Neural progenitor cell (in vitro differentiated cells): ENCODE results near the gene TUBA3C. TPM values are rescaled to one million over a fixed set of nuclear protein-coding genes. Genes with fewer than 3 reads are reported as not detected.
"Not testable (repeated sequence)": the region's sequence is repeated elsewhere in the genome, so short reads cannot be mapped to it uniquely, and the experiment has no call there.

Source experiments
- DNase-seq: peaks from one replicate; pipeline ENCODE4 v3.0.0-alpha.2; 2016; ENCODE audit warnings: low spot score
- H2AFZ ChIP-seq: fragments of 200-600 bp; sonication (generic); replicated peaks from 2 replicates; pipeline ENCODE4 v1.6.1; 2016; ENCODE audit warnings: antibody characterized with exemption
- H3F3A ChIP-seq: fragments of 200-600 bp; sonication (generic); 2 replicates; pipeline ENCODE4 v1.6.1; 2016; ENCODE audit warnings: antibody characterized with exemption, low read depth
- H3K27ac ChIP-seq: fragments of 200-600 bp; sonication (generic); 2 replicates; pipeline ENCODE4 v1.5.1; 2016; ENCODE audit warnings: mild to moderate bottlenecking
- H3K27me3 ChIP-seq: fragments of 200-600 bp; sonication (generic); 2 replicates; pipeline ENCODE4 v1.6.1; 2016; ENCODE audit warnings: mild to moderate bottlenecking, moderate library complexity
- H3K36me3 ChIP-seq: fragments of 200-600 bp; sonication (generic); 2 replicates; pipeline ENCODE4 v1.5.1; 2016
- H3K4me1 ChIP-seq: fragments of 200-600 bp; sonication (generic); 2 replicates; pipeline ENCODE4 v1.6.1; 2016; ENCODE audit warnings: mixed run types
- H3K4me2 ChIP-seq: fragments of 200-600 bp; sonication (generic); 2 replicates; pipeline ENCODE4 v1.6.1; 2016
- H3K4me3 ChIP-seq: fragments of 200-600 bp; sonication (generic); 2 replicates; pipeline ENCODE4 v1.5.1; 2016
- H3K79me2 ChIP-seq: fragments of 200-600 bp; sonication (generic); 2 replicates; pipeline ENCODE4 v1.6.1; 2016; ENCODE audit warnings: low read depth
- H3K9ac ChIP-seq: fragments of 200-600 bp; sonication (generic); 2 replicates; pipeline ENCODE4 v1.6.1; 2016
- H3K9me3 ChIP-seq: fragments of 200-600 bp; sonication (generic); 2 replicates; pipeline ENCODE4 v1.5.1; 2016; ENCODE audit warnings: low read depth
- H4K20me1 ChIP-seq: fragments of 200-600 bp; sonication (generic); 2 replicates; pipeline ENCODE4 v1.6.1; 2016; ENCODE audit warnings: low read depth
- H3K27ac Mint-ChIP-seq: 3 replicates; pipeline ENCODE4 v1.8.0; 2021; ENCODE audit warnings: mixed read lengths
- H3K27me3 Mint-ChIP-seq: 2 replicates; pipeline ENCODE4 v1.8.0; 2022; ENCODE audit warnings: low read depth, mild to moderate bottlenecking, inconsistent platforms, moderate library complexity, mixed read lengths; ENCODE audit not compliant: insufficient read depth
- H3K36me3 Mint-ChIP-seq: 3 replicates; pipeline ENCODE4 v1.8.0; 2021; ENCODE audit warnings: mixed read lengths
- H3K4me1 Mint-ChIP-seq: 3 replicates; pipeline ENCODE4 v1.8.0; 2021; ENCODE audit warnings: mixed read lengths
- H3K4me3 Mint-ChIP-seq: 3 replicates; pipeline ENCODE4 v1.8.0; 2021; ENCODE audit warnings: mild to moderate bottlenecking, moderate library complexity, mixed read lengths
- H3K9me3 Mint-ChIP-seq: 3 replicates; pipeline ENCODE4 v1.8.0; 2020; ENCODE audit warnings: mixed read lengths
- EZH2 ChIP-seq: fragments of 200-600 bp; sonication (generic); IDR thresholded peaks from 2 replicates; pipeline ENCODE4 v1.6.1; 2017; ENCODE audit warnings: antibody characterized with exemption, mild to moderate bottlenecking, moderate library complexity
- EZH2phosphoT487 ChIP-seq: fragments of 200-600 bp; sonication (generic); IDR thresholded peaks from 2 replicates; pipeline ENCODE4 v1.6.1; 2017; ENCODE audit warnings: antibody characterized with exemption
- total RNA-seq: library from RNA; depleted of rRNA; stranded (reverse); fragments of >200 nt; gene quantifications from 2 replicates; pipeline ENCODE4 v1.2.3, GENCODE V29; 2015; ENCODE audit warnings: low replicate concordance
- TF ChIP-seq, protein P1 (sequence below): fragments of 200-600 bp; sonication (generic); IDR thresholded peaks from 2 replicates; pipeline ENCODE4 v1.5.1; 2017; ENCODE audit warnings: antibody characterized with exemption, mild to moderate bottlenecking

The TUBA3C gene
- total RNA-seq, 1 donor from 2014 or later = not detected

DNA sequence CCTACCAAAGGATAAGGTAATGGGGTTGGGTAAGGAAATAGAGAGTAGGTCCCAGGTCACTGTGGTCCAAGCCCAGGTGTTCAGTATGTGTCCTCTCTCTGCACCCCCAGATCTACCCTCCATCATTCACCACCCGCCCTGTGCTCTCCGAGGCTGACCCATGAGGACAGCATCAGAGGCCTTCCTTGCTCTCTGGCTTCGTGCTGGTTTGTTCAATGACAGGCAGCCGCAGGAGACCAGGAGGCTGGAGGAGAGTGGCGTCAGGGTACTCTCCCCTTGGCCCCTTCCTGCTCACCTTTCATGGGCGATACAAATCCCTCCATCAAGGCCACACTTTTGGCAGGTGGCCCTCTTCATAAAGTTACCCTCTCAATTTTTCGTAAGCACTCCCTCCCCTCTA is 1.7 kb downstream of the TUBA3C start:
- Mint-ChIP-seq H3K27me3 (peaks cover 11% of the 10 kb centered on the region), H3K9me3 (peaks cover 68% of the 10 kb centered on the region), H3K4me3 (no peak overlapping the region), H3K4me1 (no peaks in the 10 kb centered on the region), H3K27ac (no peak overlapping the region), H3K36me3 (no peaks in the 10 kb centered on the region)
- no peak overlapping the region for H3K4me3 ChIP-seq
- H3K36me3 ChIP-seq = no peaks in the 10 kb centered on the region
- H4K20me1 ChIP-seq = no peaks in the 10 kb centered on the region
- peaks cover 8% of the 10 kb centered on the region for H3K9me3 ChIP-seq
- H3K9ac ChIP-seq = no peak overlapping the region
- no peaks in the 10 kb centered on the region for H3K27me3 ChIP-seq
- H3K4me2 ChIP-seq = no peak overlapping the region
- no peak for DNase-seq
- TF ChIP-seq, protein P1, sequence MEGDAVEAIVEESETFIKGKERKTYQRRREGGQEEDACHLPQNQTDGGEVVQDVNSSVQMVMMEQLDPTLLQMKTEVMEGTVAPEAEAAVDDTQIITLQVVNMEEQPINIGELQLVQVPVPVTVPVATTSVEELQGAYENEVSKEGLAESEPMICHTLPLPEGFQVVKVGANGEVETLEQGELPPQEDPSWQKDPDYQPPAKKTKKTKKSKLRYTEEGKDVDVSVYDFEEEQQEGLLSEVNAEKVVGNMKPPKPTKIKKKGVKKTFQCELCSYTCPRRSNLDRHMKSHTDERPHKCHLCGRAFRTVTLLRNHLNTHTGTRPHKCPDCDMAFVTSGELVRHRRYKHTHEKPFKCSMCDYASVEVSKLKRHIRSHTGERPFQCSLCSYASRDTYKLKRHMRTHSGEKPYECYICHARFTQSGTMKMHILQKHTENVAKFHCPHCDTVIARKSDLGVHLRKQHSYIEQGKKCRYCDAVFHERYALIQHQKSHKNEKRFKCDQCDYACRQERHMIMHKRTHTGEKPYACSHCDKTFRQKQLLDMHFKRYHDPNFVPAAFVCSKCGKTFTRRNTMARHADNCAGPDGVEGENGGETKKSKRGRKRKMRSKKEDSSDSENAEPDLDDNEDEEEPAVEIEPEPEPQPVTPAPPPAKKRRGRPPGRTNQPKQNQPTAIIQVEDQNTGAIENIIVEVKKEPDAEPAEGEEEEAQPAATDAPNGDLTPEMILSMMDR = no peak
- no peak for TF ChIP-seq EZH2
- TF ChIP-seq EZH2phosphoT487 = no peak
- no peaks in the 10 kb centered on the region for H3K79me2 ChIP-seq
- no peaks in the 10 kb centered on the region for H3F3A ChIP-seq
- no peaks in the 10 kb centered on the region for H3K4me1 ChIP-seq
- H3K27ac ChIP-seq = no peak overlapping the region
- H2AFZ ChIP-seq = no peak overlapping the region

DNA sequence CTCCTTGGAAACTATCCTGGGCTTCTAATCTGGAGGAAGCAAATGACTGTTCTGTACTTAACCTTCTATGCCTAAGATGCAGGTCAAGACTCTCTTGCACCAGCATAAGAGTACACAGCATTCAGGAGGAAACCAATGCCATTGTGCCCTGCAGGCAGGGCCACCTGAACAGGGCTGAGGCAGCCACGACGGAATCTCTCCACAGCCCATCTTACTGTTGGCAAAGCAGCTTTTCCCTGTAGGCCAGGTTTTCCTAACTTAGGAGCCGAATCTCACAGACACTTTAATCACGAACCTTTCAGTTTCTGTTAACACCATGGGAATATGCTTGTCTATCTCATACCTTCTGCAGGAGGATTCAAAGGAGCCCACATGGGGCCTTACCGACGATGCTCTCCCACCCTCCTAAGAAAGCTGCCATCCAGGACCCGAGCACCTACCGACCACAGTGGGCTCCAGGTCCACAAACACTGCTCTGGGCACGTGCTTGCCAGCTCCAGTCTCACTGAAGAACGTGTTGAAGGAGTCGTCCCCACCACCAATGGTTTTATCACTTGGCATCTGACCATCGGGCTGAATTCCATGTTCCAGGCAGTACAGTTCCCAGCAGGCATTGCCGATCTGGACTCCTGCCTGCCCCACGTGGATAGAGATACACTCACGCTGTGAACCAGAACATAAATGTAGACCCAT is 2.6 kb downstream of the TUBA3C start:
- H3K27me3 ChIP-seq = no peaks in the 10 kb centered on the region
- peaks cover 4% of the 10 kb centered on the region for H3K9me3 ChIP-seq
- peaks cover 11% of the 10 kb centered on the region for H3K27me3 Mint-ChIP-seq
- DNase-seq = no peak
- no peaks in the 10 kb centered on the region for H3K36me3 Mint-ChIP-seq
- no peak overlapping the region for H3K27ac Mint-ChIP-seq
- TF ChIP-seq EZH2 (no peak), EZH2phosphoT487 (no peak)
- TF ChIP-seq, protein P1 = no peak
- no peak overlapping the region for H3K9ac ChIP-seq
- H3K4me1 ChIP-seq = no peaks in the 10 kb centered on the region
- H3K4me3 ChIP-seq = no peak overlapping the region
- no peak overlapping the region for H2AFZ ChIP-seq
- H3K79me2 ChIP-seq = no peaks in the 10 kb centered on the region
- H3K9me3 Mint-ChIP-seq = peaks cover 65% of the 10 kb centered on the region
- H3F3A ChIP-seq = no peaks in the 10 kb centered on the region
- no peaks in the 10 kb centered on the region for H3K36me3 ChIP-seq
- no peaks in the 10 kb centered on the region for H4K20me1 ChIP-seq
- H3K4me2 ChIP-seq = no peak overlapping the region
- no peaks in the 10 kb centered on the region for H3K4me1 Mint-ChIP-seq
- no peak overlapping the region for H3K27ac ChIP-seq
- no peak overlapping the region for H3K4me3 Mint-ChIP-seq

DNA sequence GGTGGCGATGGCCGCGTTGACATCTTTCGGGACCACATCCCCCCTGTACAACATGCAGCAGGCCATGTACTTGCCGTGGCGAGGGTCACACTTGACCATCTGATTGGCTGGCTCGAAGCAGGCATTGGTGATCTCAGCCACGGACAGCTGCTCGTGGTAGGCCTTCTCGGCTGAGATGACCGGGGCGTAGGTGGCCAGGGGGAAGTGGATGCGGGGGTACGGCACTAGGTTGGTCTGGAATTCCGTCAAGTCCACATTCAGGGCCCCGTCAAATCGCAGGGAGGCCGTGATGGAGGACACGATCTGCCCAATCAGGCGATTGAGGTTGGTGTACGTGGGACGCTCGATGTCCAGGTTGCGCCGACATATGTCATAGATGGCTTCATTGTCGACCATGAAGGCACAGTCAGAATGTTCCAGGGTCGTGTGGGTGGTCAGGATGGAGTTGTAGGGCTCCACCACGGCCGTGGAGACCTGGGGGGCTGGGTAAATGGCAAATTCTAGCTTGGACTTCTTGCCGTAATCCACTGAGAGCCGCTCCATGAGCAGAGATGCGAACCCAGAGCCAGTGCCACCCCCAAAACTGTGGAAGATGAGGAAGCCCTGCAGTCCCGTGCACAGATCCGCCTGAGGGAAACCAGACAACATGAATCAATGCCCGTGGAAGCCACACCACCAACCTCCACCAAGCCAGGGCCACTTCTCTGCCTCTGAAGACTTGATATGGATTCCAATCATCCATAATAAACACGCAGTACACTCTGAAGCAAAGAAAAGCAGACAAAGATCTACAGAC is 4.4 kb downstream of the TUBA3C start:
- not testable (repeated sequence) for DNase-seq, H3K9ac ChIP-seq, H3K4me3 ChIP-seq, H3K36me3 Mint-ChIP-seq, H3K4me1 ChIP-seq, H4K20me1 ChIP-seq, H3K4me1 Mint-ChIP-seq, H3K27ac ChIP-seq, H3K27me3 Mint-ChIP-seq, H3K36me3 ChIP-seq, H3K9me3 ChIP-seq, H3K27me3 ChIP-seq, H2AFZ ChIP-seq, H3K4me2 ChIP-seq, H3K27ac Mint-ChIP-seq, H3K79me2 ChIP-seq, H3F3A ChIP-seq
- H3K4me3 Mint-ChIP-seq = peak overlapping the region; percentile 50
- H3K9me3 Mint-ChIP-seq = peaks cover 67% of the 10 kb centered on the region

DNA sequence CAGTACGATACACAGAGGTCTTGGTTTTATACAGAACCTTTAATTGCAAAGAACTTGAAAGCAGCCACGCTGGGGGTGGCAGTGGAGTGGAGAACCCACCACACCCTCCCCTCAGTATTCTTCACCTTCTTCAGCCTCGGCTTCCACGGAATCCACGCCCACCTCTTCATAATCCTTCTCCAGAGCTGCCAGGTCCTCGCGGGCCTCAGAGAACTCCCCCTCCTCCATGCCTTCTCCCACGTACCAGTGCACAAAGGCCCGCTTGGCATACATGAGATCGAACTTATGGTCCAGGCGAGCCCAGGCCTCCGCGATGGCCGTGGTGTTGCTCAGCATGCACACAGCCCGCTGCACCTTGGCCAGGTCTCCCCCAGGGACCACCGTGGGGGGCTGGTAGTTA is 7.9 kb downstream of the TUBA3C start:
- Histone ChIP-seq H4K20me1 (no peaks in the 10 kb centered on the region), H3F3A (no peaks in the 10 kb centered on the region), H3K4me1 (no peaks in the 10 kb centered on the region), H3K4me2 (no peak overlapping the region), H3K27me3 (no peaks in the 10 kb centered on the region), H3K36me3 (no peaks in the 10 kb centered on the region), H3K4me3 (no peak overlapping the region), H3K27ac (no peak overlapping the region), H3K79me2 (no peaks in the 10 kb centered on the region), H2AFZ (no peak overlapping the region), H3K9me3 (no peaks in the 10 kb centered on the region), H3K9ac (no peak overlapping the region)
- H3K27me3 Mint-ChIP-seq = no peaks in the 10 kb centered on the region
- no peaks in the 10 kb centered on the region for H3K4me1 Mint-ChIP-seq
- no peaks in the 10 kb centered on the region for H3K36me3 Mint-ChIP-seq
- H3K27ac Mint-ChIP-seq = no peak overlapping the region
- H3K9me3 Mint-ChIP-seq = peaks cover 72% of the 10 kb centered on the region
- H3K4me3 Mint-ChIP-seq = no peak overlapping the region
- no peak for DNase-seq
- TF ChIP-seq, protein P1 = no peak
- no peak for TF ChIP-seq EZH2phosphoT487
- no peak for TF ChIP-seq EZH2
